HG03095 (cell line): ENCODE data around the gene ATXN10.

ENCODE experiments used
- ATAC-seq: cut with Tn5 transposase; IDR thresholded peaks from one replicate; pipeline ENCODE4 v1.9.1; 2021; ENCODE audit warnings: moderate library complexity; ENCODE audit not compliant: unreplicated experiment

Gene ATXN10

DNA sequence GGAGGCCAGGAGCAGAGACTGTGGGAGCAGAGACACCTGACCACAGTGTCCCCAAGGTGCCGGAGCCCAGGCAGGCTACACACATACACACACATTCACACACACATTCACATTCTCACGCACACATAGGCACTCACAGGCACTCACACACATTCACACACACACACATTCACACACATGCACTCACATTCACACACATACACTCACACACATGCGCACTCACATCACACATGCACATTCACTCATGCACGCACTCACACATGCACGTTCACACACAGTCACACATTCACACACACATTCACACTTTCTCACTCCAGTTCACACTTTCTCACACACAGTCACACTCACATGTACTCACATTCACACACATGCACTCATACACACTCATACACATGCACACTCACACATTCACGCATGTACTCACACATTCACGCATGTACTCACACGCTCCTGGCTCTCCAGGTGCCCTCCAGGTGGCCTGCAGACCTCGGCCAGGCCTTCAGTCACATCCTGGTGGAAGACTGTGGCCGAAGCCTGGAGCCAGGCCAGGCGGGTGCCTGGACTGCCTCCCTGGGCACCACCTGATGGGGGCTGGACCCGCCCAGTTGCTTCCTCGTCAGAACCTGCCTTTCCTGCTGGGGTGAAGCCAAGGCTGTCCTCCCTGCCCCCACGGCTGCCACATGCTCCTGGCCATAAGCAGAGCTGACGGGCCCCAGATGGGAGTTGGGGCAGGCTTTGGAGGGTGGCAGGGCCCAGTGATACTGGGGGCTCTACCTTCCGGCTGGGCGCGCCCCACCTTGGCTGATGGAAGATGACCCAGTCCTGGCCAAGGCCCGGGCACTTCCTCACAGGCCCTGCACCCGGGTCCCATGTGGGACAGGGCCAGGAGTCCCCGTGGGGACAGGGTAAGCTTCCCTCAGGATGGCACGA, 215.8 kb downstream of the ATXN10 start:
- no peak for ATAC-seq

DNA sequence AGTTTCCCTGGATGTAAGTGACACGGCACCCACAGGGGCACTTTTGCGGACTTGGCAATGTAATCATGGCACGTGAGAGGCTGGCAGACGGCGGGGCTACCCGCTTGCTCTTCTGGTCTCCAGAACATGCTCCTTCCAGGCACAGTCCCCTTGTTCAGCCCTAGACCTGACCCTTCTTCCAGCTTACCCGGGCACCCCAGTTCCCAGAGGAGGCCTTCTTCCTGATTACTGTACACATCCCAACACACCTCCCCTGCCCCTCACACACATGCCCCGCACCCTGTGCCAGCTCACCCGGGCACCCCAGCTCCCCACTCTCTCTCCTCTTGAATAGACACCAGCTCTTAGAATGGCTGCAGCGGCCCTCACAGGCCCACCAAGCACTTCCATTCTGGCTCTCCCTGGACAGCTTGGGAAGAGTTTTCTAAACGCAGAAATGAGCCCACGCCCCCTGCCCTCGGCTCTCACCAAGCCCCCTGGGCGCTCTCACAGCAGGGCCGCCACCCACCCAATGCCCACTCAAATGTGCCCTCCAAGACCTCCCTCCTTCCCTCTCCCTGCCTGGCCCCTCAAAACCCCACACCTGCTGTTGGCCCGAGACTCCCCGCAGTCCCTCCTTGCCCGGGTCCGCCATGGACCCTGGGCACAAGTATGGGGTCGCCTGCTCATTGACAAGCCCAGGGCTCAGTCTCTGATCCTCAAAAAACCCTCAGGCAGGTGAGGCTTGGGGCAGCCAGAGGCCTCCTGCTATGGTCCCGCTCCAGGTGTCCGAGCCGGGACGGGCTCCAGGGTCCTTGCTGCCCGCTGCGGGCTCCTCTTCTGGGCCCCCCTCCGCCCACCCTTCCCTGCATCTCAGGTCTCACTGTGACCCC, 216.8 kb downstream of the ATXN10 start:
- ATAC-seq, result no peak

DNA sequence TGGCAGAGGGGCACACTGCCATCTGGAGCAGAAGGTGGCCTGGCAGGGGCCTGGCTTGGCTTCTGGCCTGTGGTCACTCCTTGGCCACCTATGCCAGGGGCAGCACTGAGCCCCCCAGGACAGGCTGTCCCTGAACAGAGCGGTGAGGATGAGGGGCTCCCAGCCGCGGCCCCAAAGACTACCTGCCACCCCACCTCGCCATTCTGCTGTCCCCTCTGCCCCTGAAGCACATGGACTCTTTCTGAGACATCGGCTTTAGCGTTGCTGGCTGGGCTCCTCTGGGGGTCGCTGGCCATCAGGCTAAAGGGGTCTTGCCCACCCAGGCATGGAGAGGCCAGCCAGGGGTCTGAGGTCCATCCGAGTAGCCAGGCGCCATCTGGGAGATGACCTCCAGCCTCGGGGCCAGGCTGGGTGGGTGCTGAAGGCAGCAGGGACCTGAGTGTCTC, 217.5 kb downstream of the ATXN10 start:
- no peak for ATAC-seq

DNA sequence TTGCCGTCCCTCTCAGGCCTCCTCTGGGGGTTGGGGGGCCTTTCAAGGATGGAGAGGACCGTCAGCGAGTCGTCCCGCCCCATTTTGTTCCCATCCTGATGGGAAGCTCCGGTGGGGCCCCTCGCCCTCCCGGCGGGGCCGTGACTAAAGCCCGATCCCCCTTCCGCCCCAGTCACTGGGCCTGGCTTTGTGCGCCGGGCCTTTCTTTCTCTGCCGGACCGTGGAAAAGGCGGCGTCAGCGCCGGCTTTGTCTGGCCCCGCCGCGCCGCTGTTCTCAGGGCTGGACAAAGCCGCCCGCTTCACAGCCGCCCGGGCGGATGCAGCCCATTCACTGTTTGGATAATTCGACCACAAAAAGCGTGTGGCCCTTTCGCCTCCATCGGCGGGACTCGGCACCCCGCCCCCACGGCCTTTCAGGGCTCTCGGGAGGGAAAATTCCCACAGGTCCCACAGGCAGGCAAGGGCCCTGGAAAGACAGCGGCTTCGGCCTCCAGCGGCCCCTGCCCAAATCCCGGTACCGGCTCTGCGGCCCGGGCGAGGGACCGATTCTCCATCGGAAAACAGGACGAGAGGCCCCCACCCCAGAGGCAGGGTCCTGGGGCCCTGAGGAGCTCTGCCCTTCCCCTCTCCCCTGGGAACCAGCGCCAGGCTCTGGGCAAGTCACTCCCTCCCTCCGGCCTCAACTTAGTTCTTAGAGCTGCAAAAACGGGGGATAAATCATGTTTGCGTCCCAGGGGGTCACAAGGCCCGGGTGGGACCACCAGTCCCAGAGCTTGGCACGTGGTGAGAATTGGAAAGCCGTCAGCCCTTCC, 218.1 kb downstream of the ATXN10 start:
- no peak for ATAC-seq

DNA sequence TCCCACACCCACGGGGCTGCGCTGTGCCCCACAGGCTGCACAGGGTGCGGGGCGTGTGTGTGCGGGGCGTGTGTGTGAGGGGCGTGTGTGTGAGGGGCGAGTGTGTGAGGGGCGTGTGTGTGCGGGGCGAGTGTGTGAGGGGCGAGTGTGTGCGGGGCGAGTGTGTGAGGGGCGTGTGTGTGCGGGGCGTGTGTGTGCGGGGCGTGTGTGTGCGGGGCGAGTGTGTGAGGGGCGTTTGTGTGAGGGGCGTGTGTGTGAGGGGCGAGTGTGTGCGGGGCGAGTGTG, 218.7 kb downstream of the ATXN10 start:
- ATAC-seq, result no peak

DNA sequence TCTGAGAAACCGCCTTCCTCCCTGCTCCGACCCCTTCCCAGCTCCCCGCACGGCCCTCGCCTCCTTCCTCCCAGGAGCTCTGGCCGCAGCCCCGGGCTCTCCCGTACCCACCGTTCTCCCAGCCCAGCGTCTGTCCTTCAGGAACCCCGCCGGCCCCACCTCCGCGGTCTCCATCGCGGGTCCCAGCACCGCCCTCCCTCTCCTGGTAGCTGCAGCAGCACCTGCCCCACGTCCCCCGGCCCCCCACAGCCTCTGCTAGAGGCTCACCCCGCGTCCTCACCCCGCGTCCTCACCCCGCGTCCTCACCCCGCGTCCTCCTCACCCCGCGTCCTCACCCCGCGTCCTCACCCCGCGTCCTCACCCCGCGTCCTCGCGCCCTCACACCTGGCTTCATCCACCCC, 219.4 kb downstream of the ATXN10 start:
- no peak for ATAC-seq

DNA sequence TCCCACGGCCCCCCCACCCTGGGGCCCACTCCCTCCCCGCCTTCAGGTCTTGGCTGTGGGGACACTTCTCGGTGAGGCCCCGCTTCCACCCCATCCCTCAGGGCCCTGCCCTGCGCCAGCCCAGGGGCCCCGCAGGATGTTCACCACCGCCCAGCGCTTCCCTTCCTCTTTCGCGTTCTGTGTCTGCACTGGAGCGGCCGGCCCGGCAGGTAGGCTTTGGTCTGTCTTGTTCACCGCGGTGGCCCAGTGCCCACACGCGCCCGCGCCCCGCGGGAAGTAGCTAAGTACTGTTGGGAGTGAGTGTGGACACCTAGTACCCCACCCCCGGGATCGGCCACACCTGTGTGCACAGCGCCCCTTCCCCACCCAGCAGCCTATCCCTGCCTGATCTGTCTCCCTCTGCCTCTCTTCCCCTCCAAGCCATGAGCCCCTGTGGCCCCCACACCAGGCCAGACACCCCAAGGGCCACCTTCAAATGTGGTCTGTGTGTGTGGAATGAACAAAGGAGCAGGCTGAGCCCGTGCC, 219.9 kb downstream of the ATXN10 start:
- ATAC-seq, result no peak

DNA sequence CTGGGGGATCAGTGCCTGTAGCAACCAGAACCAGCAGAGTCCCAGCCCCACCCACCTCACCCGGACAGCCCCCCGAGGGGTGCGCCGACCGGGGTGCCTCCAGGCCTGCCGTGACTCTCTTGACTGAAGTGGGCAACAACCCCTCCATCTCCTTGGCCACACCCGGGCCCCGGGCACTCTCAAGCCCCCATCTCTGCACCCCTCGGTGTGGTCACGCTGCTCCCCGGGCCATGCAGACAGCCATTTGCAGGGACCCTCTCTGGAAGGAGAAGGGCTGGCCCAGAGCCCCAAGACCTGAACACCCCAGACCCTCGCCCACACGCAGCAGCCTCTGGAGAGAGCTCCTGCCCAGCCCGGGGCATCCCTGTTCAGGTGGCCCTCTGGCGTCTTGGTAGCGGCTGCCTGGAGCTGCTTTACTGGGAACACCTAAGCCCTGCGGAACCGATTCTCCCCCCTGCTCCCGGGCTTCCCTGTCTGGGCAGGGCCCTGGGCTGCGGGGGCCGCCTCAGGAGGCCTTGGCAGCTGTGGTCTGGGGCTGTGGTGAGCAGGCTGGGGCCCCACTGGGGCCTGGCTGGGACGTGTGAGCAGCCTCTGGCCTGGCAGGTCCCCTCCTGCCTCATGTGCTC, 220.5 kb downstream of the ATXN10 start:
- ATAC-seq, result no peak

DNA sequence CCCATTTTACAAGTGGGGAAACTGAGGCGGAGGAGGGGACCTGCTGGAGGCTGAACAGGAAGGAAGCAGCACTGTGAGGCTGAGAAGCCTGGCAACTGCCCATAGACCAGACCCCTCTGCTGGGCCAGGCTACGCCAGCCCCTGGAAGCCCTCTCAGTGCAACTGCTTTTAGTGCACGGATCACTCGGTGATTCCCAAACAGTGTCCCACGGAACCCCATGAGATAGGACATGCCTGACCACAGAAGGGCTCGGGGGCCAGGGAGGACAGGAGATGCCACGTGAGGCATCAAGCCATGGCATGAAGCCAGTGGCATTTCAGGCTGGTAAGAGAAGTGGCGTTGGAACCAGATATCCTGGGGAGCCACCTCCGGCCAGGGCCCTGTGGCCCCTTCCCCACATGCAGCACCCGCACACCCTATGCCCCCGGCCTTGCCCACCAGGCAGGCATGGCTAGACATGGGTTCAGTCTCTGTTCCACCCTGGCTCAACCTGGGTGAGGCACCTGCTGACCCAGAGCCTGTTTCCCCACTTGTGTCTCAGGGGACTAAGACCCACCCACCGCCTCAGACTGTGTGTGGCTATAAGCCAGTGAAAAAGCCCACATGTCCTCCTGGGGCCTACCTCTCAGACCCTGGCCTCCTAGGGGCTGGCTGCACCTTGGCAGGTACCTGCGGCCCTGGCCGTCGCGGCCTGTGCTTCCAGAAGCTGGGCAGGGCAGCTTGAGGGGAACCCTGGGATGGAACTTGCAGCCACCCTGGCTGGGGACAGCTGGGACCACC, 221.2 kb downstream of the ATXN10 start:
- ATAC-seq, result no peak

DNA sequence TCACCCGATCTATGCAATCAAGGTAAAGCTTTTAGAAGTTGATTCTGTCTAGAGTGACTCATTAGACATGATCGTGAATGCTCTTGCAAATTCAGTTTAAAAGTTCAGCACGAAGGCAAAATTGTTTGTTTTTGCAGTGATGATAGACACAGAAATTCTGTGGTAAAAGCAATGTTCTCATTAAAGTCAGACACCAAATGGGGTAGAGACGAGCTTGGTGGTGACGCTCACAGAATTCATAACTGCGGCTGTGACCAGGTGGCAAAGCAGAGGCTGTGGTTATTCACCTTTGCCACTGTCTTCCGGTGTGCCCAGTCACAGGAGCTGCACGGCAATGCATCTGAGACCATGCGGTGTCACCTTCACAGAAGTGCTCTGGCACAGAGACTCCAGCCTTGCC, 221.9 kb downstream of the ATXN10 start:
- no peak for ATAC-seq
